ENCODE data around the gene C16orf54. TPM values are rescaled to one million over a fixed set of nuclear protein-coding genes. Genes with fewer than 3 reads are reported as not detected.
"Not testable (repeated sequence)": the region's sequence is repeated elsewhere in the genome, so short reads cannot be mapped to it uniquely, and the experiment has no call there.

C16orf54 gene
- polyA plus RNA-seq, 6 donors from 2014 or later = 1.4 to 70.0 (median 29.5) TPM

- Mint-ChIP-seq H3K27me3 (no peaks in the 10 kb centered on the region), H3K9me3 (peaks cover 3 to 12% (median 7%) of the 10 kb centered on the region in 7 donors), H3K4me1 (peaks cover 4 to 16% (median 12%) of the 10 kb centered on the region in 3 donors), H3K36me3 (no peaks in the 10 kb centered on the region), H3K4me3 (no peak overlapping the region), H3K27ac (no peak overlapping the region)
- ATAC-seq (ENCODE audit: low read depth in 2 of 2) = no peak
- DNase-seq = no peak
Observed at GRCh38 chr16:29694384-29695195, 51.2 kb downstream of the C16orf54 start.

GRCh38 chr16:29692606-29693005 lies 53.2 kb downstream of the C16orf54 start:
- H3K4me3 Mint-ChIP-seq; H3K9me3 Mint-ChIP-seq; H3K27me3 Mint-ChIP-seq; DNase-seq; H3K27ac Mint-ChIP-seq; H3K36me3 Mint-ChIP-seq; ATAC-seq (ENCODE audit: low read depth in 2 of 2): not testable (repeated sequence)
- peaks cover 4 to 12% (median 12%) of the 10 kb centered on the region in 3 donors for H3K4me1 Mint-ChIP-seq

Other genes with a start within 250 kb of the C16orf54 start
- gene NPIPB12, start 239.6 kb downstream of the C16orf54 start, polyA plus RNA-seq (ENCODE audit: low read depth in 6 of 6) = 10 to 100 TPM in 1 of 6 donors, 1 to 10 TPM in 3, not detected in 2; 1.7 to 16.2 (median 5.4) TPM
- gene SPN, start 82.7 kb downstream of the C16orf54 start, polyA plus RNA-seq (ENCODE audit: low read depth in 6 of 6) = 1 to 10 TPM in 5 of 6 donors, not detected in 1; 2.0 to 3.3 (median 2.4) TPM
- gene QPRT, start 66.8 kb downstream of the C16orf54 start, polyA plus RNA-seq (ENCODE audit: low read depth in 6 of 6) = not detected
- under 1 TPM in 1 of 6 donors, not detected in 5; 0.13 TPM for gene ZG16, start 32.3 kb upstream of the C16orf54 start, polyA plus RNA-seq (ENCODE audit: low read depth in 6 of 6)
- gene KIF22, start 44.8 kb upstream of the C16orf54 start, polyA plus RNA-seq (ENCODE audit: low read depth in 6 of 6) = 10 to 100 TPM; 24.0 to 29.6 (median 26.3) TPM
- 10 to 100 TPM; 16.1 to 30.6 (median 23.2) TPM for gene MAZ, start 60.5 kb upstream of the C16orf54 start, polyA plus RNA-seq (ENCODE audit: low read depth in 6 of 6)
- gene PRRT2, start 66.2 kb upstream of the C16orf54 start, polyA plus RNA-seq (ENCODE audit: low read depth in 6 of 6) = under 1 TPM in 2 of 6 donors, not detected in 4; 0.10 to 0.97 TPM
- gene PAGR1, start 70.2 kb upstream of the C16orf54 start, polyA plus RNA-seq (ENCODE audit: low read depth in 6 of 6) = 10 to 100 TPM; 35.5 to 51.5 (median 46.9) TPM
- 10 to 100 TPM; 39.7 to 61.4 (median 43.9) TPM for gene MVP, start 74.5 kb upstream of the C16orf54 start, polyA plus RNA-seq (ENCODE audit: low read depth in 6 of 6)
- gene CDIPT, start 117.2 kb upstream of the C16orf54 start, polyA plus RNA-seq (ENCODE audit: low read depth in 6 of 6) = 10 to 100 TPM; 58.1 to 79.1 (median 66.3) TPM
- not detected for gene SEZ6L2, start 153.6 kb upstream of the C16orf54 start, polyA plus RNA-seq (ENCODE audit: low read depth in 6 of 6)
- gene ASPHD1, start 154.5 kb upstream of the C16orf54 start, polyA plus RNA-seq (ENCODE audit: low read depth in 6 of 6) = not detected
- 10 to 100 TPM in 3 of 6 donors, 1 to 10 TPM in 3; 7.4 to 19.0 (median 10.4) TPM for gene KCTD13, start 180.2 kb upstream of the C16orf54 start, polyA plus RNA-seq (ENCODE audit: low read depth in 6 of 6)
- 100 to 1,000 TPM; 181 to 222 (median 186) TPM for gene TMEM219, start 216.1 kb upstream of the C16orf54 start, polyA plus RNA-seq (ENCODE audit: low read depth in 6 of 6)
- gene TAOK2, start 227.9 kb upstream of the C16orf54 start, polyA plus RNA-seq (ENCODE audit: low read depth in 6 of 6) = 1 to 10 TPM; 2.3 to 8.5 (median 3.4) TPM
- 10 to 100 TPM; 10.7 to 21.8 (median 13.3) TPM for gene HIRIP3, start 249.6 kb upstream of the C16orf54 start, polyA plus RNA-seq (ENCODE audit: low read depth in 6 of 6)